Measurements from ENCODE around the gene UVRAG.

DNA sequence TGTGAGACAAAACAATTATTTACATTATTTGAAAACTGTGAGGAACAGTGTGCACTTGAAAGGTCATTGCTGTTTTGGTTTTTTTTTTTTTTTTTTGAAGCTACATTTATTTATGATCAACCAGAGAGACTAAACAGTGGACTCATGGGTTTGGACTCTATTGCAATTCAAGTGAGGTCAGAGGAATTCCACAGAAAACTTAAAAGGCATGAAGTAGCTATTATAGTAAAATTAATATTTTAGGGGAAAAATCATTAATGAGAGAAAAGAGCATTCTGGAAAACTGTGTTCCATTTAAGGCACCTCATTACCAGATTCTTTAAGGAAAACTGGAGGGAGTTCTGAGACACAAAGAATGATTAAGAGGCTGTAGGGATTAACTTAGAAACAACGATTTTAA lies 288.4 kb downstream of the UVRAG start:
- TF ChIP-seq CTCF (IDR thresholded peaks at IDR 0.05) (no peak), EZH2phosphoT487 (IDR thresholded peaks at IDR 0.05) (no peak), EZH2 (IDR thresholded peaks at IDR 0.05) (no peak)

All from neural progenitor cell (in vitro differentiated cells).